ENCODE data around the gene MCF2L. TPM values are rescaled to one million over a fixed set of nuclear protein-coding genes. Genes with fewer than 3 reads are reported as not detected.

MCF2L gene
- total RNA-seq, 1 donor from 2014 or later, result 12.3 TPM

DNA sequence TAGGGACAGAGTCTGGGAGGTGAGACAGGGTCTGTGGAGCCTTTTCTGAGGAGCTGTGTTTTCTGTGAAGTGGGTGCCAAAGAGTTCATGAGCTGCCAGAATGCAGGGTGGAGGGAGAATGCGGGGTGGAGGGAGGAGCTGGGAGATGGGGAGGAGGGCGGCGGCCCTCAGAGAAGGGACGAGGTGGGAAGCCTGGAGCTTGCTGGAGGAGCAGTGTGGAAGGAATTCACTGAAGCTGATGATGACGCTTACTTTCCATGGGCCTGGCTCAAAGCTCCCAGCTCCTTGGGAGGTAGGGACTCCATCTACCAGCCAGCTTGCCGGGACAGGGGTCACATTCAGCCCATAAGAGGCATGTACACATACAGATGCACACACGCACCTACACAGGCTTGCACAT is 62.5 kb downstream of the MCF2L start:
- H3K4me3 ChIP-seq (ENCODE audit: low read depth, low read length), result no peak overlapping the region
- TF ChIP-seq, protein P1, sequence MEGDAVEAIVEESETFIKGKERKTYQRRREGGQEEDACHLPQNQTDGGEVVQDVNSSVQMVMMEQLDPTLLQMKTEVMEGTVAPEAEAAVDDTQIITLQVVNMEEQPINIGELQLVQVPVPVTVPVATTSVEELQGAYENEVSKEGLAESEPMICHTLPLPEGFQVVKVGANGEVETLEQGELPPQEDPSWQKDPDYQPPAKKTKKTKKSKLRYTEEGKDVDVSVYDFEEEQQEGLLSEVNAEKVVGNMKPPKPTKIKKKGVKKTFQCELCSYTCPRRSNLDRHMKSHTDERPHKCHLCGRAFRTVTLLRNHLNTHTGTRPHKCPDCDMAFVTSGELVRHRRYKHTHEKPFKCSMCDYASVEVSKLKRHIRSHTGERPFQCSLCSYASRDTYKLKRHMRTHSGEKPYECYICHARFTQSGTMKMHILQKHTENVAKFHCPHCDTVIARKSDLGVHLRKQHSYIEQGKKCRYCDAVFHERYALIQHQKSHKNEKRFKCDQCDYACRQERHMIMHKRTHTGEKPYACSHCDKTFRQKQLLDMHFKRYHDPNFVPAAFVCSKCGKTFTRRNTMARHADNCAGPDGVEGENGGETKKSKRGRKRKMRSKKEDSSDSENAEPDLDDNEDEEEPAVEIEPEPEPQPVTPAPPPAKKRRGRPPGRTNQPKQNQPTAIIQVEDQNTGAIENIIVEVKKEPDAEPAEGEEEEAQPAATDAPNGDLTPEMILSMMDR (IDR thresholded peaks at IDR 0.05; ENCODE audit: insufficient read depth, low read length, poor library complexity, severe bottlenecking), result no peak
- no peak for DNase-seq (ENCODE audit: low read depth)
- no peaks in the 10 kb centered on the region for H3K27me3 ChIP-seq (ENCODE audit: control insufficient read depth, insufficient read depth, low read length)
- no peaks in the 10 kb centered on the region for H3K36me3 ChIP-seq (ENCODE audit: control insufficient read depth, insufficient read depth, low read length)

DNA sequence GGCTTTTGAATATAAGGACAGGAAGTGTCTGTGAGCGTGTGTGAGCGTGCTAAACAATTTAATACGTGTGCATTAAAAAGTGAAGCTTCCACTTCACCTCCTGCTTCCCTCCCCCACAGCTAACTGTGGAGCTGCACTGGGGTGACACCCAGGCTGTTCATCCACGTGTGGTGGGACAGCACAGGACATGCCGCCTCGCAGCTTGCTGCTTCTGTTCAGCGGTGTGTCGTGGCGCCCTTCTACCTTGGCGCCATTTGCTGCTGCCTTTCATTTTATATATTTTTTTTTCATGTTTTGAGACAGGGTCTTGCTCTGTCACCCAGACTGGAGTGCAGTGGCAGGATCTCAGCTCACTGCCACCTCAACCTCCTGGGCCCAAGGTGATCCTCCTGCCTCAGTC is 63.3 kb downstream of the MCF2L start:
- no peaks in the 10 kb centered on the region for H3K27me3 ChIP-seq (ENCODE audit: control insufficient read depth, insufficient read depth, low read length)
- DNase-seq (ENCODE audit: low read depth), result no peak
- H3K4me3 ChIP-seq (ENCODE audit: low read depth, low read length), result no peak overlapping the region
- H3K36me3 ChIP-seq (ENCODE audit: control insufficient read depth, insufficient read depth, low read length), result no peaks in the 10 kb centered on the region
- TF ChIP-seq, protein P1 (IDR thresholded peaks at IDR 0.05; ENCODE audit: insufficient read depth, low read length, poor library complexity, severe bottlenecking), result no peak

DNA sequence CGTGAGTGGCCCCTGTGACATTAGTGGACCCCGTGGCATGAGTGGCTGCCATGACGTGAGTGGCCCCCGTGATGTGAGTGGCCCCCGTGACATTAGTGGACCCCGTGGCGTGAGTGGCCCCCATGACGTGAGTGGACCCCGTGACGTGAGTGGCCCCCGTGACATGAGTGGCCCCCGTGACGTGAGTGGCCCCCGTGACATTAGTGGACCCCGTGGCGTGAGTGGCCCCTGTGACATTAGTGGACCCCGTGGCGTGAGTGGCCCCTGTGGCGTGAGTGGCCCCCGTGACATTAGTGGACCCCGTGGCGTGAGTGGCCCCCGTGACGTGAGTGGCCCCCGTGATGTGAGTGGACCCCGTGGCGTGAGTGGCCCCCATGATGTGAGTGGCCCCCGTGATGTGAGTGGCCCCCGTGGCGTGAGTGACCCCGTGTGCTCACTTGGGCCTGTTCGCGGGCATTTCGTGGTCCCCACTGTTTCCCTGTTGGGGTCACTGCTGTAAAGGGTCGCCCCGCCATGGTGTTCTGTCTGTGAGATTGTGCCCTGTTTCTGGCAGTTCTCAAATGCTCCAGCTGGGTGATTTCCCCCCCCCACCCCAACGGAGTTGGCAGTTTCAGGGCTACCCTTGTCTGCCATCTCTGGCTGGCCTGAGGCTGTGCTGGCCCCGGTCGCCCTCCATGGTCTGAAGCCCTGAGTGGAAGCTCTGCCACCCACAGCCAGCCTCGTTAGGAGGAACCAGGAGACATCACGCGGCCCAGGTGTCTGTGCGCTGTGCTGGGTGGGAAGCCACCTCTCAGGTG is 64.2 kb downstream of the MCF2L start:
- Histone ChIP-seq H3K36me3 (ENCODE audit: control insufficient read depth, insufficient read depth, low read length) (no peaks in the 10 kb centered on the region), H3K27me3 (ENCODE audit: control insufficient read depth, insufficient read depth, low read length) (no peaks in the 10 kb centered on the region), H3K4me3 (ENCODE audit: low read depth, low read length) (no peak overlapping the region)
- no peak for DNase-seq (ENCODE audit: low read depth)
- TF ChIP-seq, protein P1 (IDR thresholded peaks at IDR 0.05; ENCODE audit: insufficient read depth, low read length, poor library complexity, severe bottlenecking), result no peak

DNA sequence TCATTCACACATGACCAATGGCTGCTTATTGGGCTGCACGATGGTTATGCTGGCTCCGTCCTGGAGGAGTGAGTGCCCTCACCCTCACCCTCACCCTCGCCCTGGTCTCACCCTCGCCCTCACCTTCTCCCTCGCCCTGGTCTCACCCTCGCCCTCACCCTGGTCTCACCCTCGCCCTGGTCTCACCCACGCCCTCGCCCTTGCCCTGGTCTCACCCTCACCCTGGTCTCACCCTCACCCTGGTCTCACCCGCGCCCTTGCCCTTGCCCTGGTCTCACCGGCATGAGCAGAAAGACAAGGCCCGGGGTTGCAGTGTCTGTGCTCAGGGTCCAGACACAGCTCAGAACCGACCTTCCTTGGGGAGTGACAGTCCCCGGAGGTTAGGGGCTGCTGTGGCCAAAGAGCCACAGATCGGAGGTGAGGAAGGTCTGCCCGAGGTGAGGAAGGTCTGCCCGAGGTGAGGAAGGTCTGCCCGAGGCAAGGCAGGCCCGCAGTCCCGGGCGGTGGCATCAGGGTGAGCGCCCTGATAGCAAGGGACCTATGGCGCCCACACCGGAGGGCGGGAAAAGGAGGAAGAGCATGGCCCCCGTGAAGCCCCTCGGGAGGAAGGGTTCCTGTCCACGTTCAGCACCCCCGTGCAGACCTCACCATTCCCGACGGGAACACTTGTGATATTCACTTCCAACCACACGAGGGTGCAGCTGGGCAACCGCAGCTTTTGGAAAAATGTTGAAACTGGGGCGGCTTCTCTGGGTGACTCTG is 65.6 kb downstream of the MCF2L start:
- no peak for DNase-seq (ENCODE audit: low read depth)
- H3K36me3 ChIP-seq (ENCODE audit: control insufficient read depth, insufficient read depth, low read length), result no peaks in the 10 kb centered on the region
- TF ChIP-seq, protein P1 (IDR thresholded peaks at IDR 0.05; ENCODE audit: insufficient read depth, low read length, poor library complexity, severe bottlenecking), result peak; percentile 66
- no peak overlapping the region for H3K4me3 ChIP-seq (ENCODE audit: low read depth, low read length)
- H3K27me3 ChIP-seq (ENCODE audit: control insufficient read depth, insufficient read depth, low read length), result no peaks in the 10 kb centered on the region

DNA sequence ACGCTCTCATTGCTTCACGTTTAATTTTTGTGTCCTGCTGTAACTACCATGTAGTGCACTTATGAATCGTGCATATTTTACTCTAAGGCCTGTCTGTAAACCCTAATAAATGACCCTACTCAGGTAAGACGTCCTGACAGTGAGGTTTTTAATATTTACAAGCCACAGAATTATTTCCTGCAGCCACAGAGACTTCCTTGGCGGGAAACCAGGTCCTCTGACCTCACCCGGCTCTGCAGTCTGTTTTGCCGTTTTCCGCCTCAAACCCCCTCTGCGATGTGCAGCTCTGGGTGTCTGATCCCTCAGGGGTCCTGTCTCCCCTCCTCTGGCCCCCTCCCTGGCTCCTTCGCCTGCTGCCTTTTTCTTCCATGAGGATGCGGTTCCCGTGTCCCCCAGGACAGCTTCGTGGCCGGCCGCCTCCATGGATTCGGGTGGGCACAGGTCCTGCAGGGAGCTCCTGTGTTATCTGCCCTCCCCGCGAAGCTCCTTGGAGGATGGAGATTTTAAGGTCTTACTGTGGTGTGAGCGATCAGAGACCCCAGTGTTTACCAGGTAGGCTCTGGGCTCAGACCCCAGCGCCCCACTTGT is 66.3 kb downstream of the MCF2L start:
- Histone ChIP-seq H3K4me3 (ENCODE audit: low read depth, low read length) (no peak overlapping the region), H3K27me3 (ENCODE audit: control insufficient read depth, insufficient read depth, low read length) (no peaks in the 10 kb centered on the region), H3K36me3 (ENCODE audit: control insufficient read depth, insufficient read depth, low read length) (no peaks in the 10 kb centered on the region)
- TF ChIP-seq, protein P1 (IDR thresholded peaks at IDR 0.05; ENCODE audit: insufficient read depth, low read length, poor library complexity, severe bottlenecking), result no peak
- no peak for DNase-seq (ENCODE audit: low read depth)
